ENCODE data around the gene TMEM33.

- TF ChIP-seq CTCF (IDR thresholded peaks at IDR 0.05) (no peak), REST (IDR thresholded peaks at IDR 0.05; ENCODE audit: insufficient read depth in 1 of 2, low read depth in 2 of 2, low read length in 1 of 2) (no peak), POLR2AphosphoS5 (IDR thresholded peaks at IDR 0.05; ENCODE audit: low read depth, low read length) (no peak), TCF7L2 (IDR thresholded peaks at IDR 0.05; ENCODE audit: low read depth, low read length) (no peak), SIN3A (IDR thresholded peaks at IDR 0.05; ENCODE audit: borderline replicate concordance, insufficient read depth, low read depth, low read length) (no peak)
These were observed 45.1 kb upstream of the TMEM33 start for GRCh38 chr4:41890085-41890484.

Data from Panc1 (cell line).